ENCODE results near the gene MED10.

DNA sequence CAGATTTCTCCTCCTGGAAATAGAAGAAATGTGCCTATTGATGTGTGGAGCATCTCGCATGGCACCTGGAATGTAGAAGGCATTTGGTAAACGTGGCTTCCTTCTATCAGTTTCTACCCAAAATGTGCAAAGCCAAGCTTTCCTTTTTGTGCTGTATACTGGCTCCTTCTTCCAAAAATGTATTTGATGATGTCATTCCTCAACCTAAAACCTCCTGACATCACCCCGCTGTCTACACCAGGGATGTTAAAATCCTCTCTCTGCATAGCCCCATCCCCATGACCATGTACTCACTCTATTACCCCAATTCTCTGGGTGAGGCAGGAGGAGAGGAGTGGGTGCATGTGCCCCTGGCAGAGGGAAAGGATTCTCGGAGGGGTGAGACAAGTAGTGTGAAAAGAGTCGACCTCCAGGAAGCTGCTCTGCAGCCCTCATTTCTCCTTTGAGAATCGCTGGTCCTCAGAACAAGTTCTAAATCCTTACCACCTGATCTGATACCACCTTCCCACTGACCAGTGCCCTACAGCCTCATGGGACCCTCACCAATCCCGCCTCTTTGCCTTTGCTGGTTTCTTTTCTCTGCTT lies 11.7 kb upstream of the MED10 start:
- TF ChIP-seq SMC3 (IDR thresholded peaks at IDR 0.05; ENCODE audit: low read depth, low read length) (no peak), FOS (IDR thresholded peaks at IDR 0.05; ENCODE audit: low read depth, low read length) (no peak), POLR2A (IDR thresholded peaks at IDR 0.05; ENCODE audit: low read depth, low read length) (no peak), CEBPB (IDR thresholded peaks at IDR 0.05; ENCODE audit: low read depth, low read length) (no peak), MAFK (IDR thresholded peaks at IDR 0.05; ENCODE audit: low read depth, low read length) (no peak), BHLHE40 (IDR thresholded peaks at IDR 0.05; ENCODE audit: low read depth, low read length) (no peak), MXI1 (IDR thresholded peaks at IDR 0.05; ENCODE audit: borderline replicate concordance, low read depth, low read length) (no peak)
- TF ChIP-seq, protein P1, sequence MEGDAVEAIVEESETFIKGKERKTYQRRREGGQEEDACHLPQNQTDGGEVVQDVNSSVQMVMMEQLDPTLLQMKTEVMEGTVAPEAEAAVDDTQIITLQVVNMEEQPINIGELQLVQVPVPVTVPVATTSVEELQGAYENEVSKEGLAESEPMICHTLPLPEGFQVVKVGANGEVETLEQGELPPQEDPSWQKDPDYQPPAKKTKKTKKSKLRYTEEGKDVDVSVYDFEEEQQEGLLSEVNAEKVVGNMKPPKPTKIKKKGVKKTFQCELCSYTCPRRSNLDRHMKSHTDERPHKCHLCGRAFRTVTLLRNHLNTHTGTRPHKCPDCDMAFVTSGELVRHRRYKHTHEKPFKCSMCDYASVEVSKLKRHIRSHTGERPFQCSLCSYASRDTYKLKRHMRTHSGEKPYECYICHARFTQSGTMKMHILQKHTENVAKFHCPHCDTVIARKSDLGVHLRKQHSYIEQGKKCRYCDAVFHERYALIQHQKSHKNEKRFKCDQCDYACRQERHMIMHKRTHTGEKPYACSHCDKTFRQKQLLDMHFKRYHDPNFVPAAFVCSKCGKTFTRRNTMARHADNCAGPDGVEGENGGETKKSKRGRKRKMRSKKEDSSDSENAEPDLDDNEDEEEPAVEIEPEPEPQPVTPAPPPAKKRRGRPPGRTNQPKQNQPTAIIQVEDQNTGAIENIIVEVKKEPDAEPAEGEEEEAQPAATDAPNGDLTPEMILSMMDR (conservative IDR thresholded peaks at IDR 0.05; ENCODE audit: low read depth, low read length) = no peak

All from IMR-90 (cell line).